H1 (cell line): ENCODE measurements around the gene ADARB2. TPM values are rescaled to one million over a fixed set of nuclear protein-coding genes. Genes with fewer than 3 reads are reported as not detected.

Experiments used
- BACH1 ChIP-seq: IDR thresholded peaks from 2 replicates; pipeline ENCODE4 v1.6.1; 2012; ENCODE audit warnings: low read length, improper control_type of control experiment
- KDM1A ChIP-seq: fragments of 200-600, 300-600 bp; sonication (generic); IDR thresholded peaks from 2 replicates; pipeline ENCODE4 v1.7.1; 2016; ENCODE audit warnings: mild to moderate bottlenecking, low read length, borderline replicate concordance
- SAP30 ChIP-seq: fragments of 300-600 bp; sonication (generic); IDR thresholded peaks from 2 replicates; pipeline ENCODE4 v1.7.1; 2012; ENCODE audit warnings: low read length, moderate library complexity, mild to moderate bottlenecking, inconsistent platforms; ENCODE audit not compliant: insufficient read depth, insufficient replicate concordance
- SUZ12 ChIP-seq: fragments of 200-600 bp; sonication (generic); IDR thresholded peaks from 2 replicates; pipeline ENCODE4 v1.6.1; 2012; ENCODE audit warnings: mild to moderate bottlenecking, inconsistent platforms, low read length, moderate library complexity, mixed read lengths
- TBP ChIP-seq: IDR thresholded peaks from 2 replicates; pipeline ENCODE4 v1.6.1; 2011; ENCODE audit warnings: low read depth, low read length, improper control_type of control experiment
- polyA plus RNA-seq, 7 experiments: library from polyadenylated mRNA; depleted of rRNA in 3 of 7; stranded (reverse) in 5 of 7; unstranded in 2 of 7; fragments of >200 nt in 5 of 7; fragments of 200-250 nt in 2 of 7; gene quantifications; 1 replicate in 5 of 7; 2 replicates in 1 of 7; 4 replicates in 1 of 7; pipeline versions ENCODE4 v1.2.1 to v1.2.3, GENCODE V29; 2011 to 2013; ENCODE audit warnings: missing spikeins in 2 of 7, mixed read lengths in 2 of 7
- total RNA-seq: library from RNA; stranded (reverse); fragmentation: NEBNext Ultra II Directional; extraction: Animal tissue kit (Norgen Biotek cat#: 25700); gene quantifications from 2 replicates; pipeline ENCODE4 v1.2.1, GENCODE V29; 2021

Gene ADARB2
- total and polyA plus RNA-seq, 2 of the 8 experiments (the other 6 are each of a cell fraction or from before 2014, with no cell fraction given), result 2.2 to 2.8 TPM

- TF ChIP-seq SUZ12 (no peak), SAP30 (no peak), BACH1 (no peak), TBP (no peak), KDM1A (no peak)
These were observed 310.5 kb downstream of the ADARB2 start (continued) for GRCh38 chr10:1426786-1427185.
